Smooth muscle cell (in vitro differentiated cells): Measurements from ENCODE around the gene SBF2. TPM values are rescaled to one million over a fixed set of nuclear protein-coding genes. Genes with fewer than 3 reads are reported as not detected.

Source experiments
- DNase-seq: peaks from one replicate; lab custom pipeline; 2025; ENCODE audit not compliant: unreplicated experiment; lab: John Stamatoyannopoulos, UW
- H2AFZ ChIP-seq: fragments of 200-600 bp; sonication (generic); 2 replicates; pipeline ENCODE4 v1.6.0; 2016; ENCODE audit warnings: antibody characterized with exemption, low read depth, mild to moderate bottlenecking
- H3F3A ChIP-seq: fragments of 200-600 bp; sonication (generic); 2 replicates; pipeline ENCODE4 v1.6.0; 2017; ENCODE audit warnings: antibody characterized with exemption, low read depth
- H3K27ac ChIP-seq: fragments of 200-600 bp; sonication (generic); 2 replicates; pipeline ENCODE4 v1.5.1; 2016; ENCODE audit warnings: low read depth, mild to moderate bottlenecking
- H3K27me3 ChIP-seq: fragments of 200-600 bp; sonication (generic); 2 replicates; pipeline ENCODE4 v1.6.1; 2016; ENCODE audit warnings: low read depth, mild to moderate bottlenecking
- H3K36me3 ChIP-seq: fragments of 200-600 bp; sonication (generic); 2 replicates; pipeline ENCODE4 v1.5.1; 2016; ENCODE audit warnings: low read depth
- H3K4me1 ChIP-seq: fragments of 200-600 bp; sonication (generic); 2 replicates; pipeline ENCODE4 v1.5.1; 2016; ENCODE audit warnings: low read depth
- H3K4me2 ChIP-seq: fragments of 200-600 bp; sonication (generic); 2 replicates; pipeline ENCODE4 v1.6.0; 2016; ENCODE audit warnings: mild to moderate bottlenecking
- H3K4me3 ChIP-seq: fragments of 200-600 bp; sonication (generic); 2 replicates; pipeline ENCODE4 v1.5.1; 2016; ENCODE audit warnings: mild to moderate bottlenecking
- H3K79me2 ChIP-seq: fragments of 200-600 bp; sonication (generic); 2 replicates; pipeline ENCODE4 v1.6.0; 2016; ENCODE audit warnings: low read depth, mild to moderate bottlenecking
- H3K9ac ChIP-seq: fragments of 200-600 bp; sonication (generic); 2 replicates; pipeline ENCODE4 v1.6.0; 2016; ENCODE audit warnings: low read depth
- H3K9me3 ChIP-seq: fragments of 200-600 bp; sonication (generic); replicated peaks from 2 replicates; pipeline ENCODE4 v1.5.1; 2016; ENCODE audit warnings: low read depth
- H4K20me1 ChIP-seq: fragments of 200-600 bp; sonication (generic); 2 replicates; pipeline ENCODE4 v1.6.0; 2016; ENCODE audit warnings: low read depth
- WGBS: methylation state at CpG from one replicate; pipeline ENCODE4 v1.1.7; 2016; ENCODE audit warnings: low lambda C conversion rate; 5-methylcytosine and 5-hydroxymethylcytosine counted together
- polyA plus RNA-seq: library from polyadenylated mRNA; unstranded; fragments of >200 nt; fragmentation: Nextera tagmentation; extraction: Ambion mirVana; gene quantifications from 2 replicates; pipeline ENCODE4 v1.2.1, GENCODE V29; 2016
- total RNA-seq: library from RNA; depleted of rRNA; stranded (reverse); fragments of >200 nt; gene quantifications from 2 replicates; pipeline ENCODE4 v1.2.3, GENCODE V29; 2014
- TF ChIP-seq, protein P1 (sequence below): fragments of 200-600 bp; sonication (generic); IDR thresholded peaks from 2 replicates; pipeline ENCODE4 v1.5.1; 2017; ENCODE audit warnings: borderline replicate concordance, mild to moderate bottlenecking, antibody characterized with exemption; ENCODE audit not compliant: insufficient read depth, poor library complexity, severe bottlenecking

The SBF2 gene
- total and polyA plus RNA-seq, 2 experiments from 2014 or later: 19.0 to 80.7 TPM

DNA sequence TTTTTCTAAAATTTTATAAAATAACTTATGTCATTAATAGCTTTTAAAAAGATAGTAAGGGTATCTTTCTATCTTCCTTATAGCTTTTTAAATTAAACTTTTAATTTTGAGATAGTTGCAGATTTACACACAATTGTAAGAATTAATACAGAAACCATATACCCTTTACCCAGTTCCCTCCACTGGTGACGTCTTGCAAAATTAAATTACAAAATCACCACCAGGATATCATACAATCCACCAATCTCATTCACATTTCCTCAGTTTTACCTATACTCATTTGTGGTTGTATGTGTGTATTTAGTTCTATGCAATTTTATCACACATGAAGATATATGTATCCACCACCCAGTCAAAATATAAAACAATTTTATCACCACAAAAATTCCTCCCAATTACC, 10.0 kb downstream of the SBF2 start:
- no peak overlapping the region for H2AFZ ChIP-seq
- TF ChIP-seq, protein P1, sequence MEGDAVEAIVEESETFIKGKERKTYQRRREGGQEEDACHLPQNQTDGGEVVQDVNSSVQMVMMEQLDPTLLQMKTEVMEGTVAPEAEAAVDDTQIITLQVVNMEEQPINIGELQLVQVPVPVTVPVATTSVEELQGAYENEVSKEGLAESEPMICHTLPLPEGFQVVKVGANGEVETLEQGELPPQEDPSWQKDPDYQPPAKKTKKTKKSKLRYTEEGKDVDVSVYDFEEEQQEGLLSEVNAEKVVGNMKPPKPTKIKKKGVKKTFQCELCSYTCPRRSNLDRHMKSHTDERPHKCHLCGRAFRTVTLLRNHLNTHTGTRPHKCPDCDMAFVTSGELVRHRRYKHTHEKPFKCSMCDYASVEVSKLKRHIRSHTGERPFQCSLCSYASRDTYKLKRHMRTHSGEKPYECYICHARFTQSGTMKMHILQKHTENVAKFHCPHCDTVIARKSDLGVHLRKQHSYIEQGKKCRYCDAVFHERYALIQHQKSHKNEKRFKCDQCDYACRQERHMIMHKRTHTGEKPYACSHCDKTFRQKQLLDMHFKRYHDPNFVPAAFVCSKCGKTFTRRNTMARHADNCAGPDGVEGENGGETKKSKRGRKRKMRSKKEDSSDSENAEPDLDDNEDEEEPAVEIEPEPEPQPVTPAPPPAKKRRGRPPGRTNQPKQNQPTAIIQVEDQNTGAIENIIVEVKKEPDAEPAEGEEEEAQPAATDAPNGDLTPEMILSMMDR: no peak
- no peaks in the 10 kb centered on the region for H3F3A ChIP-seq
- H3K79me2 ChIP-seq: peaks cover 84% of the 10 kb centered on the region
- no peak overlapping the region for H3K27ac ChIP-seq
- no peaks in the 10 kb centered on the region for H3K27me3 ChIP-seq
- H3K4me1 ChIP-seq: no peaks in the 10 kb centered on the region
- no peaks in the 10 kb centered on the region for H3K9me3 ChIP-seq
- H3K4me3 ChIP-seq: no peak overlapping the region
- 87% methylated on average over 1 of the region's 1 CpG for WGBS
- no peak overlapping the region for H3K9ac ChIP-seq
- no peaks in the 10 kb centered on the region for H3K36me3 ChIP-seq
- DNase-seq: no peak
- peaks cover 94% of the 10 kb centered on the region for H4K20me1 ChIP-seq
- no peak overlapping the region for H3K4me2 ChIP-seq

DNA sequence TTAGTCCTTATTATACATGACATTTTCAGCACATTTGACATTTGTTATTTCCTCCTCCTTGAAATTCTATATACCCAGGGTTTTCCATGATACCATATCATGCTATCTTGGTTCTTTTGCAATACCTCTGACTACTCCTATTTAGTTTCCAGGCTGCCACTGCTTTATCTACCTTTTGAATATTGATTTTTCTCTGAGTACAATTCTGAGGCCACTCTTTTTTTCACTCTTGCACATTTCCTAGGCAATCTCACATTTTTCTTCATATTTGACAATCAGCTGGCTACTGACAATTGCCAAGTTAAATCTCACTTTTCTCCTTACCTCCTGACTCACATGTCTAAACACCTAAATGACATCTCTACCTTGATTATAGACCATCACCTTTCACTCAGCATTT, 11.9 kb downstream of the SBF2 start:
- Histone ChIP-seq H3K79me2 (peaks cover 83% of the 10 kb centered on the region), H3K4me1 (peaks cover 8% of the 10 kb centered on the region), H3K36me3 (no peaks in the 10 kb centered on the region), H4K20me1 (peaks cover 91% of the 10 kb centered on the region), H2AFZ (no peak overlapping the region), H3K9me3 (no peaks in the 10 kb centered on the region), H3K4me2 (no peak overlapping the region), H3K27ac (no peak overlapping the region), H3K27me3 (no peaks in the 10 kb centered on the region), H3F3A (no peaks in the 10 kb centered on the region), H3K4me3 (no peak overlapping the region), H3K9ac (no peak overlapping the region)
- DNase-seq: no peak
- TF ChIP-seq, protein P1: no peak

- Histone ChIP-seq H3F3A (no peaks in the 10 kb centered on the region), H3K27me3 (no peaks in the 10 kb centered on the region), H3K4me1 (peaks cover 18% of the 10 kb centered on the region), H3K9ac (no peak overlapping the region), H4K20me1 (peaks cover 68% of the 10 kb centered on the region), H3K79me2 (peaks cover 43% of the 10 kb centered on the region), H3K4me2 (no peak overlapping the region), H3K9me3 (no peaks in the 10 kb centered on the region), H3K4me3 (no peak overlapping the region), H3K27ac (no peak overlapping the region), H3K36me3 (no peaks in the 10 kb centered on the region), H2AFZ (no peak overlapping the region)
- TF ChIP-seq, protein P1: no peak
- no peak for DNase-seq
These were observed 18.3 kb downstream of the SBF2 start for GRCh38 chr11:10275714-10276113.

- WGBS: 61% methylated on average over 1 of the region's 1 CpG
- Histone ChIP-seq H4K20me1 (peaks cover 66% of the 10 kb centered on the region), H3F3A (no peaks in the 10 kb centered on the region), H3K4me3 (no peak overlapping the region), H3K36me3 (no peaks in the 10 kb centered on the region), H3K27ac (no peak overlapping the region), H3K27me3 (no peaks in the 10 kb centered on the region), H2AFZ (no peak overlapping the region), H3K9me3 (no peaks in the 10 kb centered on the region), H3K9ac (no peak overlapping the region), H3K4me1 (peaks cover 18% of the 10 kb centered on the region), H3K79me2 (peaks cover 43% of the 10 kb centered on the region), H3K4me2 (no peak overlapping the region)
- TF ChIP-seq, protein P1: no peak
- DNase-seq: no peak
These were observed 19.3 kb downstream of the SBF2 start for GRCh38 chr11:10274726-10275125.
